ENCODE measurements around the gene MIA2. TPM values are rescaled to one million over a fixed set of nuclear protein-coding genes. Genes with fewer than 3 reads are reported as not detected.

MIA2 gene
- total and polyA plus RNA-seq, 2 experiments from 2014 or later, result 9.5 to 10.9 TPM

DNA sequence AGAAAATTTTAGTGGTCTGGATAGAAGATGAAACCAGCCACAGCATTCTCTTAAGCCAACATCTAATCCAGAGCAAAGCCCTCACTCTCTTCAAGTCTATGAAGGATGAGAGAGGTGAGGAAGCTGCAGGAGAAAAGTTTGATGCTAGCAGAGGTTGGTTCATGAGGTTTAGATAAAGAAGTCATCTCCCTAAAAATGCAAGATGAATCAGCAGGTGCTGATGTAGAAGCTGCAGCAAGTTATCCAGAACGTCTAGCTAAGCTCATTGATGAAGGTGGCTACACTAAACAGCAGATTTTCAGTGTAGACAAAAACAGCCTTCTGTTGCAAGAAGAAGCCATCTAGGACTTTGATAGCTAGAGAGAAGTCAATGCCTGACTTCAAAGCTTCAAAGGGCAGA is 150.0 kb downstream of the MIA2 start:
- Mint-ChIP-seq H3K4me1 (peaks cover 4% of the 10 kb centered on the region), H3K36me3 (ENCODE audit: low read depth) (no peaks in the 10 kb centered on the region), H3K4me3 (no peak overlapping the region), H3K9me3 (no peaks in the 10 kb centered on the region), H3K27me3 (ENCODE audit: insufficient read depth, low read depth, poor library complexity) (peaks cover 2% of the 10 kb centered on the region), H3K27ac (no peak overlapping the region)
- H3K4me2 ChIP-seq, result no peak overlapping the region
- no peak overlapping the region for H3K27ac ChIP-seq (ENCODE audit: low read depth)
- H2AFZ ChIP-seq, result no peak overlapping the region
- no peaks in the 10 kb centered on the region for H3K36me3 ChIP-seq (ENCODE audit: insufficient read depth)
- H4K20me1 ChIP-seq (replicated peaks; ENCODE audit: insufficient read depth), result no peaks in the 10 kb centered on the region
- no peak overlapping the region for H3K4me3 ChIP-seq
- no peak for DNase-seq (ENCODE audit: low spot score)
- H3F3A ChIP-seq (replicated peaks; ENCODE audit: low read depth), result no peaks in the 10 kb centered on the region
- H3K27me3 ChIP-seq (ENCODE audit: insufficient read depth), result no peaks in the 10 kb centered on the region
- no peak for ATAC-seq
- H3K79me2 ChIP-seq (replicated peaks; ENCODE audit: insufficient read depth), result no peaks in the 10 kb centered on the region
- H3K4me1 ChIP-seq (ENCODE audit: insufficient read depth), result no peaks in the 10 kb centered on the region
- TF ChIP-seq STAT1 (IDR thresholded peaks at IDR 0.05; ENCODE audit: unreplicated experiment) (no peak), ETS1 (IDR thresholded peaks at IDR 0.05) (no peak), NANOG (IDR thresholded peaks at IDR 0.05; ENCODE audit: borderline replicate concordance) (no peak), EZH2 (IDR thresholded peaks at IDR 0.05; ENCODE audit: low read depth, unreplicated experiment) (no peak), EZH2phosphoT487 (IDR thresholded peaks at IDR 0.05; ENCODE audit: unreplicated experiment) (no peak), ZNF114 (CRISPR knock-in tag; IDR thresholded peaks at IDR 0.05) (no peak), POLR2AphosphoS5 (IDR thresholded peaks at IDR 0.05; ENCODE audit: low read depth) (no peak), ZNF331 (CRISPR knock-in tag; IDR thresholded peaks at IDR 0.05; ENCODE audit: low read depth) (no peak), CTCF (conservative IDR thresholded peaks at IDR 0.05; ENCODE audit: low read depth in 2 of 2) (no peak), CREB1 (CRISPR knock-in tag; IDR thresholded peaks at IDR 0.05; ENCODE audit: low read depth) (no peak), JUNB (IDR thresholded peaks at IDR 0.05; ENCODE audit: unreplicated experiment) (no peak)
- TF ChIP-seq, protein P1, sequence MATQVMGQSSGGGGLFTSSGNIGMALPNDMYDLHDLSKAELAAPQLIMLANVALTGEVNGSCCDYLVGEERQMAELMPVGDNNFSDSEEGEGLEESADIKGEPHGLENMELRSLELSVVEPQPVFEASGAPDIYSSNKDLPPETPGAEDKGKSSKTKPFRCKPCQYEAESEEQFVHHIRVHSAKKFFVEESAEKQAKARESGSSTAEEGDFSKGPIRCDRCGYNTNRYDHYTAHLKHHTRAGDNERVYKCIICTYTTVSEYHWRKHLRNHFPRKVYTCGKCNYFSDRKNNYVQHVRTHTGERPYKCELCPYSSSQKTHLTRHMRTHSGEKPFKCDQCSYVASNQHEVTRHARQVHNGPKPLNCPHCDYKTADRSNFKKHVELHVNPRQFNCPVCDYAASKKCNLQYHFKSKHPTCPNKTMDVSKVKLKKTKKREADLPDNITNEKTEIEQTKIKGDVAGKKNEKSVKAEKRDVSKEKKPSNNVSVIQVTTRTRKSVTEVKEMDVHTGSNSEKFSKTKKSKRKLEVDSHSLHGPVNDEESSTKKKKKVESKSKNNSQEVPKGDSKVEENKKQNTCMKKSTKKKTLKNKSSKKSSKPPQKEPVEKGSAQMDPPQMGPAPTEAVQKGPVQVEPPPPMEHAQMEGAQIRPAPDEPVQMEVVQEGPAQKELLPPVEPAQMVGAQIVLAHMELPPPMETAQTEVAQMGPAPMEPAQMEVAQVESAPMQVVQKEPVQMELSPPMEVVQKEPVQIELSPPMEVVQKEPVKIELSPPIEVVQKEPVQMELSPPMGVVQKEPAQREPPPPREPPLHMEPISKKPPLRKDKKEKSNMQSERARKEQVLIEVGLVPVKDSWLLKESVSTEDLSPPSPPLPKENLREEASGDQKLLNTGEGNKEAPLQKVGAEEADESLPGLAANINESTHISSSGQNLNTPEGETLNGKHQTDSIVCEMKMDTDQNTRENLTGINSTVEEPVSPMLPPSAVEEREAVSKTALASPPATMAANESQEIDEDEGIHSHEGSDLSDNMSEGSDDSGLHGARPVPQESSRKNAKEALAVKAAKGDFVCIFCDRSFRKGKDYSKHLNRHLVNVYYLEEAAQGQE (IDR thresholded peaks at IDR 0.05; ENCODE audit: unreplicated experiment), result no peak
- TF ChIP-seq, protein P2, sequence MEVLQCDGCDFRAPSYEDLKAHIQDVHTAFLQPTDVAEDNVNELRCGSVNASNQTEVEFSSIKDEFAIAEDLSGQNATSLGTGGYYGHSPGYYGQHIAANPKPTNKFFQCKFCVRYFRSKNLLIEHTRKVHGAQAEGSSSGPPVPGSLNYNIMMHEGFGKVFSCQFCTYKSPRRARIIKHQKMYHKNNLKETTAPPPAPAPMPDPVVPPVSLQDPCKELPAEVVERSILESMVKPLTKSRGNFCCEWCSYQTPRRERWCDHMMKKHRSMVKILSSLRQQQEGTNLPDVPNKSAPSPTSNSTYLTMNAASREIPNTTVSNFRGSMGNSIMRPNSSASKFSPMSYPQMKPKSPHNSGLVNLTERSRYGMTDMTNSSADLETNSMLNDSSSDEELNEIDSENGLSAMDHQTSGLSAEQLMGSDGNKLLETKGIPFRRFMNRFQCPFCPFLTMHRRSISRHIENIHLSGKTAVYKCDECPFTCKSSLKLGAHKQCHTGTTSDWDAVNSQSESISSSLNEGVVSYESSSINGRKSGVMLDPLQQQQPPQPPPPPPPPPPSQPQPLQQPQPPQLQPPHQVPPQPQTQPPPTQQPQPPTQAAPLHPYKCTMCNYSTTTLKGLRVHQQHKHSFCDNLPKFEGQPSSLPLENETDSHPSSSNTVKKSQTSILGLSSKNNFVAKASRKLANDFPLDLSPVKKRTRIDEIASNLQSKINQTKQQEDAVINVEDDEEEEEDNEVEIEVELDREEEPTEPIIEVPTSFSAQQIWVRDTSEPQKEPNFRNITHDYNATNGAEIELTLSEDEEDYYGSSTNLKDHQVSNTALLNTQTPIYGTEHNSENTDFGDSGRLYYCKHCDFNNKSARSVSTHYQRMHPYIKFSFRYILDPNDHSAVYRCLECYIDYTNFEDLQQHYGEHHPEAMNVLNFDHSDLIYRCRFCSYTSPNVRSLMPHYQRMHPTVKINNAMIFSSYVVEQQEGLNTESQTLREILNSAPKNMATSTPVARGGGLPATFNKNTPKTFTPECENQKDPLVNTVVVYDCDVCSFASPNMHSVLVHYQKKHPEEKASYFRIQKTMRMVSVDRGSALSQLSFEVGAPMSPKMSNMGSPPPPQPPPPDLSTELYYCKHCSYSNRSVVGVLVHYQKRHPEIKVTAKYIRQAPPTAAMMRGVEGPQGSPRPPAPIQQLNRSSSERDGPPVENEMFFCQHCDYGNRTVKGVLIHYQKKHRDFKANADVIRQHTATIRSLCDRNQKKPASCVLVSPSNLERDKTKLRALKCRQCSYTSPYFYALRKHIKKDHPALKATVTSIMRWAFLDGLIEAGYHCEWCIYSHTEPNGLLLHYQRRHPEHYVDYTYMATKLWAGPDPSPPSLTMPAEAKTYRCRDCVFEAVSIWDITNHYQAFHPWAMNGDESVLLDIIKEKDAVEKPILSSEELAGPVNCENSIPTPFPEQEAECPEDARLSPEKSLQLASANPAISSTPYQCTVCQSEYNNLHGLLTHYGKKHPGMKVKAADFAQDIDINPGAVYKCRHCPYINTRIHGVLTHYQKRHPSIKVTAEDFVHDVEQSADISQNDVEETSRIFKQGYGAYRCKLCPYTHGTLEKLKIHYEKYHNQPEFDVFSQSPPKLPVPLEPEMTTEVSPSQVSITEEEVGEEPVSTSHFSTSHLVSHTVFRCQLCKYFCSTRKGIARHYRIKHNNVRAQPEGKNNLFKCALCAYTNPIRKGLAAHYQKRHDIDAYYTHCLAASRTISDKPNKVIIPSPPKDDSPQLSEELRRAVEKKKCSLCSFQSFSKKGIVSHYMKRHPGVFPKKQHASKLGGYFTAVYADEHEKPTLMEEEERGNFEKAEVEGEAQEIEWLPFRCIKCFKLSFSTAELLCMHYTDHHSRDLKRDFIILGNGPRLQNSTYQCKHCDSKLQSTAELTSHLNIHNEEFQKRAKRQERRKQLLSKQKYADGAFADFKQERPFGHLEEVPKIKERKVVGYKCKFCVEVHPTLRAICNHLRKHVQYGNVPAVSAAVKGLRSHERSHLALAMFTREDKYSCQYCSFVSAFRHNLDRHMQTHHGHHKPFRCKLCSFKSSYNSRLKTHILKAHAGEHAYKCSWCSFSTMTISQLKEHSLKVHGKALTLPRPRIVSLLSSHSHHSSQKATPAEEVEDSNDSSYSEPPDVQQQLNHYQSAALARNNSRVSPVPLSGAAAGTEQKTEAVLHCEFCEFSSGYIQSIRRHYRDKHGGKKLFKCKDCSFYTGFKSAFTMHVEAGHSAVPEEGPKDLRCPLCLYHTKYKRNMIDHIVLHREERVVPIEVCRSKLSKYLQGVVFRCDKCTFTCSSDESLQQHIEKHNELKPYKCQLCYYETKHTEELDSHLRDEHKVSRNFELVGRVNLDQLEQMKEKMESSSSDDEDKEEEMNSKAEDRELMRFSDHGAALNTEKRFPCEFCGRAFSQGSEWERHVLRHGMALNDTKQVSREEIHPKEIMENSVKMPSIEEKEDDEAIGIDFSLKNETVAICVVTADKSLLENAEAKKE (CRISPR knock-in tag; IDR thresholded peaks at IDR 0.05), result no peak
- H3K9me2 ChIP-seq (ENCODE audit: insufficient read depth), result no peaks in the 10 kb centered on the region
